HCT116 (cell line): ENCODE measurements around the gene AGER. TPM values are rescaled to one million over a fixed set of nuclear protein-coding genes. Genes with fewer than 3 reads are reported as not detected.
"Not testable (repeated sequence)": the region's sequence is repeated elsewhere in the genome, so short reads cannot be mapped to it uniquely, and the experiment has no call there.

Experiments used
- ATAC-seq: fragments of 200-7000 bp; cut with Tn5 transposase; 2 replicates; pipeline ENCODE4 v1.9.1; 2020; ENCODE audit warnings: mild to moderate bottlenecking, moderate library complexity
- BruUV-seq: library from RNA; stranded (reverse); fragments of 400-500 nt; replicated peaks from 2 replicates; lab custom pipeline; 2021; lab: Mats Ljungman, UMichigan
- CTCF ChIA-PET: fragments of 300-600 bp; sonication (Branson Sonifier 250); formaldehyde crosslinking; loops from one replicate; lab custom pipeline; 2021; ENCODE audit warnings: antibody characterized with exemption; lab: Charles Lee
- POLR2A ChIA-PET: fragments of 300-600, 350-600 bp; sonication (Branson Sonifier 250); formaldehyde crosslinking; loops from one replicate; lab custom pipeline; 2021; ENCODE audit warnings: antibody characterized with exemption; lab: Charles Lee
- RAD21 ChIA-PET, 2 experiments: fragments of 300-600 bp; sonication (Branson Sonifier 250); formaldehyde crosslinking; loops; one replicate each; lab custom pipeline; 2023; ENCODE audit warnings: low total read pairs in 2 of 2; ENCODE audit not compliant: uncharacterized antibody in 2 of 2, unreplicated experiment in 2 of 2, low non-redundant PET in 1 of 2; lab: Charles Lee
- DNase-seq: peaks from one replicate; pipeline ENCODE4 v3.0.0-alpha.2; 2010; ENCODE audit warnings: low read depth, low spot score
- H2AFZ ChIP-seq: fragments of 200-600 bp; shearing (Covaris generic), sonication (generic); 2 replicates; pipeline ENCODE4 v1.6.1; 2017; ENCODE audit warnings: low read depth, mixed run types, mixed read lengths, antibody characterized with exemption, low read length; ENCODE audit not compliant: poor library complexity, severe bottlenecking
- H3K27ac ChIP-seq: 2 replicates; pipeline ENCODE4 v1.5.1; 2012; ENCODE audit warnings: low read depth, low read length
- H3K27me3 ChIP-seq: fragments of 200-600 bp; sonication (generic); 2 replicates; pipeline ENCODE4 v1.6.1; 2016; ENCODE audit warnings: mixed run types, low read length, mixed read lengths; ENCODE audit not compliant: insufficient read depth
- H3K36me3 ChIP-seq, 2 experiments: fragments of 200-500 bp in 1 of 2; fragments of 200-600 bp in 1 of 2; sonication (Bioruptor generic) in 1 of 2; sonication (generic) in 1 of 2; 2 replicates each; pipeline versions ENCODE4 v1.5.1 to v1.6.1; 2014 to 2016; ENCODE audit warnings: low read length in 2 of 2, inconsistent platforms in 1 of 2, mixed read lengths in 1 of 2, mixed run types in 1 of 2; ENCODE audit not compliant: insufficient read depth in 2 of 2, control insufficient read depth in 1 of 2
- H3K4me1 ChIP-seq, 2 experiments: fragments of 200-600 bp in 1 of 2; sonication (generic) in 1 of 2; 2 replicates each; pipeline versions ENCODE4 v1.5.1 to v1.6.1; 2012 to 2017; ENCODE audit warnings: low read length in 2 of 2, inconsistent platforms in 1 of 2, mild to moderate bottlenecking in 1 of 2, mixed read lengths in 1 of 2, mixed run types in 1 of 2, moderate library complexity in 1 of 2; ENCODE audit not compliant: insufficient read depth in 2 of 2, control insufficient read depth in 1 of 2
- H3K4me2 ChIP-seq: fragments of 200-600 bp; sonication (generic); 2 replicates; pipeline ENCODE4 v1.6.1; 2017; ENCODE audit warnings: mixed run types, low read length, mixed read lengths
- H3K4me3 ChIP-seq, 2 experiments: fragments of 200-600 bp in 1 of 2; sonication (generic) in 1 of 2; replicated peaks in 1 of 2; 2 replicates each; pipeline ENCODE4 v1.5.1; 2011 to 2016; ENCODE audit warnings: low read length in 2 of 2, control low read depth in 1 of 2, low read depth in 1 of 2, mild to moderate bottlenecking in 1 of 2, mixed read lengths in 1 of 2, mixed run types in 1 of 2
- H3K79me2 ChIP-seq: fragments of 200-600 bp; sonication (generic); 2 replicates; pipeline ENCODE4 v1.6.1; 2017; ENCODE audit warnings: mild to moderate bottlenecking, mixed run types, low read length, moderate library complexity, mixed read lengths; ENCODE audit not compliant: insufficient read depth
- H3K9ac ChIP-seq: fragments of 200-600 bp; sonication (generic); 2 replicates; pipeline ENCODE4 v1.6.1; 2016; ENCODE audit warnings: low read length, mixed read lengths
- H3K9me2 ChIP-seq: fragments of 200-600 bp; sonication (generic), shearing (Covaris generic); 2 replicates; pipeline ENCODE4 v1.6.1; 2017; ENCODE audit warnings: mixed run types, mild to moderate bottlenecking, moderate library complexity; ENCODE audit not compliant: insufficient read depth
- H3K9me3 ChIP-seq, 2 experiments: fragments of 200-500 bp in 1 of 2; fragments of 200-600 bp in 1 of 2; sonication (Bioruptor generic) in 1 of 2; sonication (generic) in 1 of 2; 2 replicates each; pipeline ENCODE4 v1.6.1; 2014 to 2017; ENCODE audit warnings: low read length in 2 of 2, mixed read lengths in 2 of 2, inconsistent platforms in 1 of 2, low read depth in 1 of 2, mild to moderate bottlenecking in 1 of 2, mixed run types in 1 of 2, moderate library complexity in 1 of 2; ENCODE audit not compliant: control insufficient read depth in 1 of 2, insufficient read depth in 1 of 2
- H4K20me1 ChIP-seq: fragments of 200-600 bp; sonication (generic), shearing (Covaris generic); 2 replicates; pipeline ENCODE4 v1.6.1; 2017; ENCODE audit warnings: mixed run types, mild to moderate bottlenecking, moderate library complexity; ENCODE audit not compliant: insufficient read depth
- FOSL1 ChIP-seq: IDR thresholded peaks from 2 replicates; pipeline ENCODE4 v1.6.1; 2012; ENCODE audit warnings: low read depth
- SP1 ChIP-seq: IDR thresholded peaks from 2 replicates; pipeline ENCODE4 v1.6.1; 2012; ENCODE audit warnings: low read depth
- ZFX ChIP-seq: fragments of 450-650 bp; IDR thresholded peaks from 2 replicates; pipeline ENCODE4 v1.6.1; 2017
- intact Hi-C: fragments of 100-400 bp; cut with micrococcal nuclease; formaldehyde crosslinking; loops from 2 replicates; pipeline ENCODE4 v1.10.0; 2022
- total RNA-seq: library from RNA; stranded (reverse); gene quantifications from one replicate; pipeline ENCODE4 v1.2.1, GENCODE V29; 2021; ENCODE audit not compliant: unreplicated experiment
- TF ChIP-seq, protein P1 (sequence below): IDR thresholded peaks from 2 replicates; pipeline ENCODE4 v1.6.1; 2012

The AGER gene
- total RNA-seq, 1 experiment from 2014 or later: 22.6 TPM

DNA sequence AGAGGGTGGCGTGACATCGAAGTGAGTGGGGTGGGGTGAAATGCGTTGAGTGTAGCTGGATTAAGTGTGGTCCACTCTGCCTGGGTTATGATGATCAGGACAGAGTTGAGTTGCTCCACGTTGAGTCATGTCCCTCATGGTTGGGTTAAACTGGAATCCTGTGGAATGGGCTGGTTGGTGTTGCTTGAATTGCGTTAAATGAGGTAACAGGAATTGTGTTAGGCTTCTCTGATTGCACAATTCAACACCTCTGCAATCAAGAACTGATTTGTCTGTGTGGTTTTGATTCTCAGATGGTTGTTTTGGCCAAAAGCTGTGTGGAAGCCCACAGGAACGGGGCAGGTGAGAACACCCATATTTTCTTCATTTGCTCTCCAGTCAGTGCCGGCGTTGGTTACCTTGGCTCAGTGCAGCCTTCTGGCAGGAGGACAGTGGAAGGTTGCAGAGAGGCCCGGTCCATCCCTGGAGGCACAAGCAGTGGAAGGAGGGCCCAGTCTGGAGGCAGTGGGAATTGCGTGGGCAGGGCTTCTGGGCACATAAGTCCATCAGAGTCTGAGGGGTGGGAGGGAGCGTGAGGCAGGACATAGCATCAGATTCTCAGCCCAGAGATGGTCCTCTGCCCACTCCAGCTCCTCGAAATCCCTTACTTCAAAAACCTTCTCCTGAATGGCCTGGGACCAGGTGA lies 28.2 kb upstream of the AGER start:
- TF ChIP-seq, protein P1, sequence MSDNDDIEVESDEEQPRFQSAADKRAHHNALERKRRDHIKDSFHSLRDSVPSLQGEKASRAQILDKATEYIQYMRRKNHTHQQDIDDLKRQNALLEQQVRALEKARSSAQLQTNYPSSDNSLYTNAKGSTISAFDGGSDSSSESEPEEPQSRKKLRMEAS: no peak
- TF ChIP-seq ZFX: no peak
- TF ChIP-seq FOSL1: no peak
- no peak for TF ChIP-seq SP1
- RAD21 ChIA-PET: no interaction called here
- Histone ChIP-seq H3K9me3 (no peaks in the 10 kb centered on the region), H4K20me1 (no peaks in the 10 kb centered on the region), H3K4me3 (no peak overlapping the region), H3K27ac (no peak overlapping the region), H3K36me3 (no peaks in the 10 kb centered on the region), H3K4me2 (no peak overlapping the region), H2AFZ (no peak overlapping the region), H3K27me3 (no peaks in the 10 kb centered on the region), H3K9me2 (no peaks in the 10 kb centered on the region), H3K4me1 (no peaks in the 10 kb centered on the region), H3K9ac (no peak overlapping the region), H3K79me2 (no peaks in the 10 kb centered on the region)
- POLR2A ChIA-PET: no interaction called here
- BruUV-seq: no TSS peak
- CTCF ChIA-PET: no interaction called here
- ATAC-seq (no peak), DNase-seq (no peak)
- intact Hi-C loops: no loop called here

DNA sequence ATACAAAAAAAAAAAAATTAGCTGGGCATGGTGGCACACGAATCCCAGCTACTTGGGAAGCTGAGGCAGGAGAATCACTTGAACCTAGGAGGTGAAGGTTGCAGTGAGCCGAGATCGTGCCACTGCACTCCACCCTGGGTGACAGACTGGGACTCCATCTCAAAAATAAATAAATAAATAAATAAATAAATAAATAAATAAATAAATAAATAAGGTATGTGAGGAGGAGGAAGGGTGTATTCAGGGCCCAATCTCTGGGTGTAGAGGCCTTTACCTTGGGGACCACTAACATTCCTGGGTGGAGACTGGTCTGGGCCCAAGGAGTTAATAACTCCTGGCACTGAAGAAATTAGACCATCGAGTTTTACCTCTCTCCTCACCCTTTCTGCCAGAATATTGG lies 27.4 kb upstream of the AGER start:
- POLR2A ChIA-PET, H3K79me2 ChIP-seq, H4K20me1 ChIP-seq, H3K4me1 ChIP-seq, H3K27me3 ChIP-seq, intact Hi-C loops, H3K27ac ChIP-seq, CTCF ChIA-PET, H3K9me3 ChIP-seq, DNase-seq, BruUV-seq, H3K9me2 ChIP-seq, H3K4me2 ChIP-seq, RAD21 ChIA-PET, H3K4me3 ChIP-seq, H3K9ac ChIP-seq, H2AFZ ChIP-seq, H3K36me3 ChIP-seq, ATAC-seq: not testable (repeated sequence)
